A549 (cell line): ENCODE data around the gene NME2. TPM values are rescaled to one million over a fixed set of nuclear protein-coding genes. Genes with fewer than 3 reads are reported as not detected.
A peak's percentile ranks its signal among the peaks of the same experiment; 100 is the strongest.
"Not testable (repeated sequence)": the region's sequence is repeated elsewhere in the genome, so short reads cannot be mapped to it uniquely, and the experiment has no call there.

Source experiments
- ATAC-seq, 2 experiments: fragments of 200-7000 bp in 1 of 2; fragments of >200 bp in 1 of 2; cut with Nextera tagmentation in 1 of 2; cut with Tn5 transposase in 1 of 2; 3 replicates each; pipeline versions ENCODE4 v1.8.0 to v1.9.1; 2018 to 2020; ENCODE audit warnings: mild to moderate bottlenecking in 1 of 2, moderate library complexity in 1 of 2
- CTCF ChIA-PET: fragments of 300-600 bp; sonication (Branson Sonifier 250); formaldehyde crosslinking; extraction: SDS; loops from one replicate; lab custom pipeline; 2021; ENCODE audit warnings: antibody characterized with exemption, inconsistent platforms; lab: Yijun Ruan, JAX
- POLR2A ChIA-PET: fragments of 350-600 bp; formaldehyde crosslinking; extraction: SDS; loops from one replicate; lab custom pipeline; 2021; ENCODE audit warnings: antibody characterized with exemption, inconsistent platforms; lab: Yijun Ruan, JAX
- DNase-seq, 2 experiments: peaks; one replicate each; pipeline versions ENCODE4 v3.0.0 to v3.0.0-alpha.2; 2011 to 2016; ENCODE audit warnings: low read depth in 1 of 2, low spot score in 1 of 2
- FAIRE-seq: peaks from 2 replicates; lab custom pipeline; 2011; peaks lifted over from hg19 to GRCh38; lab: Jason Lieb, UNC
- H3K27ac ChIP-seq, 2 experiments: fragments of >200 bp; sonication (Bioruptor Twin); formaldehyde crosslinking; 3 replicates each; pipeline ENCODE4 v1.5.1; 2016 to 2017
- H3K4me1 ChIP-seq: fragments of >200 bp; sonication (Bioruptor Twin); formaldehyde crosslinking; 3 replicates; pipeline ENCODE4 v1.6.1; 2016
- H3K4me2 ChIP-seq: fragments of >200 bp; sonication (Bioruptor Twin); formaldehyde crosslinking; 3 replicates; pipeline ENCODE4 v1.6.1; 2016
- H3K4me3 ChIP-seq: fragments of >200 bp; sonication (Bioruptor Twin); formaldehyde crosslinking; 3 replicates; pipeline ENCODE4 v1.5.1; 2016
- H3K9me3 ChIP-seq: fragments of >200 bp; sonication (Bioruptor Twin); formaldehyde crosslinking; 3 replicates; pipeline ENCODE4 v1.6.1; 2016
- ATOH8 ChIP-seq: fragments of 250-450 bp; sonication (Bioruptor Pico); IDR thresholded peaks from 2 replicates; pipeline ENCODE4 v1.5.0; 2020; ENCODE audit warnings: low read depth, mild to moderate bottlenecking, moderate library complexity
- BHLHE40 ChIP-seq: IDR thresholded peaks from 2 replicates; pipeline ENCODE4 v1.6.1; 2012; ENCODE audit warnings: low read depth, low read length, inconsistent platforms
- CBX2 ChIP-seq: fragments of 200-600 bp; sonication (generic); IDR thresholded peaks from 2 replicates; pipeline ENCODE4 v1.6.1; 2016; ENCODE audit warnings: low read depth, mild to moderate bottlenecking, borderline replicate concordance
- CBX8 ChIP-seq: fragments of 200-600 bp; sonication (generic); IDR thresholded peaks from 2 replicates; pipeline ENCODE4 v1.6.1; 2016
- CHD4 ChIP-seq: fragments of 200-600 bp; sonication (generic); IDR thresholded peaks from 2 replicates; pipeline ENCODE4 v1.6.1; 2016; ENCODE audit warnings: antibody characterized with exemption, mild to moderate bottlenecking, borderline replicate concordance
- EHF ChIP-seq: fragments of 250-450 bp; sonication (Bioruptor Pico); IDR thresholded peaks from 2 replicates; pipeline ENCODE4 v1.5.0; 2020; ENCODE audit warnings: mild to moderate bottlenecking
- ESRRA ChIP-seq: fragments of 150-350 bp; IDR thresholded peaks from 2 replicates; pipeline ENCODE4 v1.6.1; 2014; ENCODE audit warnings: mild to moderate bottlenecking, low read length, borderline replicate concordance
- FOSL2 ChIP-seq, 2 experiments: fragments of 450-650 bp in 1 of 2; fragments of >200 bp in 1 of 2; sonication (Bioruptor Twin) in 1 of 2; formaldehyde crosslinking; IDR thresholded peaks; 2 replicates each; pipeline versions ENCODE4 v1.5.0 to v1.6.1; 2016 to 2020; ENCODE audit warnings: mild to moderate bottlenecking in 1 of 2, moderate library complexity in 1 of 2
- FOXS1 ChIP-seq: fragments of 250-450 bp; sonication (Bioruptor Pico); IDR thresholded peaks from 2 replicates; pipeline ENCODE4 v1.5.0; 2020; ENCODE audit warnings: mild to moderate bottlenecking, moderate library complexity
- HDAC2 ChIP-seq: fragments of 200-600 bp; sonication (generic); IDR thresholded peaks from 2 replicates; pipeline ENCODE4 v1.6.1; 2016
- HES2 ChIP-seq: fragments of >200 bp; sonication (Bioruptor Twin); formaldehyde crosslinking; IDR thresholded peaks from 2 replicates; pipeline ENCODE4 v1.6.1; 2016
- HOXA7 ChIP-seq: fragments of 250-450 bp; sonication (Bioruptor Pico); IDR thresholded peaks from 2 replicates; pipeline ENCODE4 v1.5.0; 2020; ENCODE audit warnings: mild to moderate bottlenecking, moderate library complexity
- HOXB13 ChIP-seq: fragments of 250-450 bp; sonication (Bioruptor Pico); IDR thresholded peaks from 2 replicates; pipeline ENCODE4 v1.5.0; 2020; ENCODE audit warnings: low read depth, mild to moderate bottlenecking, moderate library complexity
- HOXB5 ChIP-seq: fragments of 250-450 bp; sonication (Bioruptor Pico); IDR thresholded peaks from 2 replicates; pipeline ENCODE4 v1.5.0; 2020; ENCODE audit warnings: mild to moderate bottlenecking, moderate library complexity
- JUNB ChIP-seq: fragments of >200 bp; sonication (Bioruptor Twin); formaldehyde crosslinking; IDR thresholded peaks from 2 replicates; pipeline ENCODE4 v1.6.1; 2016
- KDM5A ChIP-seq: fragments of 200-600 bp; sonication (generic); IDR thresholded peaks from 2 replicates; pipeline ENCODE4 v1.6.1; 2016; ENCODE audit warnings: antibody characterized with exemption, mild to moderate bottlenecking
- MAFK ChIP-seq: fragments of 450-650 bp; IDR thresholded peaks from 2 replicates; pipeline ENCODE4 v1.6.1; 2014; ENCODE audit not compliant: partially characterized antibody
- NPAS2 ChIP-seq: fragments of 250-450 bp; sonication (Bioruptor Pico); IDR thresholded peaks from 2 replicates; pipeline ENCODE4 v1.8.0; 2022; ENCODE audit warnings: mild to moderate bottlenecking, moderate library complexity, borderline replicate concordance
- PHF8 ChIP-seq: fragments of 200-600 bp; sonication (generic); IDR thresholded peaks from 2 replicates; pipeline ENCODE4 v1.6.1; 2016; ENCODE audit warnings: low read depth, mild to moderate bottlenecking, antibody characterized with exemption, moderate library complexity, borderline replicate concordance
- POLR2AphosphoS2 ChIP-seq: conservative IDR thresholded peaks from 2 replicates; pipeline ENCODE4 v1.6.1; 2012; ENCODE audit warnings: low read length, improper control_type of control experiment, inconsistent platforms
- RCOR1 ChIP-seq: fragments of 150-350 bp; IDR thresholded peaks from 2 replicates; pipeline ENCODE4 v1.6.1; 2014; ENCODE audit warnings: antibody characterized with exemption, low read length, low read depth
- RNF2 ChIP-seq: fragments of 200-600 bp; sonication (generic); IDR thresholded peaks from 2 replicates; pipeline ENCODE4 v1.6.1; 2016; ENCODE audit warnings: low read depth, mild to moderate bottlenecking, antibody characterized with exemption, moderate library complexity, borderline replicate concordance
- SREBF2 ChIP-seq: fragments of 450-650 bp; IDR thresholded peaks from 2 replicates; pipeline ENCODE4 v1.6.1; 2014; ENCODE audit warnings: mild to moderate bottlenecking, moderate library complexity
- ZC3H11A ChIP-seq: fragments of 450-650 bp; IDR thresholded peaks from 2 replicates; pipeline ENCODE4 v1.6.1; 2014; ENCODE audit warnings: antibody characterized with exemption, mild to moderate bottlenecking
- ZFP36 ChIP-seq: fragments of 450-650 bp; IDR thresholded peaks from 2 replicates; pipeline ENCODE4 v1.6.1; 2014; ENCODE audit warnings: borderline replicate concordance; ENCODE audit not compliant: partially characterized antibody
- ZNF302 ChIP-seq: fragments of 250-450 bp; sonication (Bioruptor Pico); IDR thresholded peaks from 2 replicates; pipeline ENCODE4 v1.9.0; 2021; ENCODE audit warnings: inconsistent platforms, mild to moderate bottlenecking, moderate library complexity
- WGBS: methylation state at CpG from one replicate; pipeline ENCODE4 v1.1.6; 2017; ENCODE audit errors: missing lambda C conversion rate; 5-methylcytosine and 5-hydroxymethylcytosine counted together
- polyA plus RNA-seq, 4 experiments: library from polyadenylated mRNA; depleted of rRNA in 3 of 4; stranded (reverse); fragments of >200 nt; fragmentation: RNase III in 1 of 4; extraction: RNeasy Plus Mini Kit Qiagen cat#74134 plus additional on column Dnase treatment in 1 of 4; gene quantifications; 2 replicates in 3 of 4; 3 replicates in 1 of 4; pipeline ENCODE4 v1.2.3, GENCODE V29; 2011 to 2017
- TF ChIP-seq, protein P1 (sequence below): fragments of 250-450 bp; sonication (Bioruptor Pico); IDR thresholded peaks from 2 replicates; pipeline ENCODE4 v1.5.0; 2021; ENCODE audit warnings: mild to moderate bottlenecking, moderate library complexity, borderline replicate concordance
- TF ChIP-seq, protein P2 (sequence below): fragments of 150-350 bp; IDR thresholded peaks from 2 replicates; pipeline ENCODE4 v1.6.1; 2014; ENCODE audit warnings: low read depth, mild to moderate bottlenecking, low read length

Gene NME2
- polyA plus RNA-seq, 2 of the 4 experiments (the other 2 are of a cell fraction), result 1,425 to 1,862 TPM

- TF ChIP-seq, protein P1, sequence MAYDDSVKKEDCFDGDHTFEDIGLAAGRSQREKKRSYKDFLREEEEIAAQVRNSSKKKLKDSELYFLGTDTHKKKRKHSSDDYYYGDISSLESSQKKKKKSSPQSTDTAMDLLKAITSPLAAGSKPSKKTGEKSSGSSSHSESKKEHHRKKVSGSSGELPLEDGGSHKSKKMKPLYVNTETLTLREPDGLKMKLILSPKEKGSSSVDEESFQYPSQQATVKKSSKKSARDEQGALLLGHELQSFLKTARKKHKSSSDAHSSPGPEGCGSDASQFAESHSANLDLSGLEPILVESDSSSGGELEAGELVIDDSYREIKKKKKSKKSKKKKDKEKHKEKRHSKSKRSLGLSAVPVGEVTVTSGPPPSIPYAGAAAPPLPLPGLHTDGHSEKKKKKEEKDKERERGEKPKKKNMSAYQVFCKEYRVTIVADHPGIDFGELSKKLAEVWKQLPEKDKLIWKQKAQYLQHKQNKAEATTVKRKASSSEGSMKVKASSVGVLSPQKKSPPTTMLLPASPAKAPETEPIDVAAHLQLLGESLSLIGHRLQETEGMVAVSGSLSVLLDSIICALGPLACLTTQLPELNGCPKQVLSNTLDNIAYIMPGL (CRISPR knock-in tag), result no peak; the same call in 1 of the 2 replicates
- no peak for TF ChIP-seq RCOR1
- no peak for TF ChIP-seq POLR2AphosphoS2
- TF ChIP-seq NPAS2 (CRISPR knock-in tag), result no peak
- TF ChIP-seq PHF8, result no peak
- no peak for TF ChIP-seq ZC3H11A
- 0 out of 2 replicates have a peak, but pooled peaks have one; percentile 9 for TF ChIP-seq FOXS1 (CRISPR knock-in tag)
- no peak for TF ChIP-seq CHD4
- no peak for TF ChIP-seq KDM5A
- TF ChIP-seq HOXA7 (CRISPR knock-in tag), result peak; percentile 42; the same call in 1 of the 2 replicates
Observed at GRCh38 chr17:51121620-51122472, 44.4 kb upstream of the NME2 start (continued).

- CTCF ChIA-PET, result interaction anchor here (0.8 to 12.1 kb wide), 5 partner anchors 9 to 280 kb away, joined by 3 to 119 read pairs (median 4); partner anchors contain the start of gene NME1
Observed at GRCh38 chr17:51122473-51123115, 43.6 kb upstream of the NME2 start.

DNA sequence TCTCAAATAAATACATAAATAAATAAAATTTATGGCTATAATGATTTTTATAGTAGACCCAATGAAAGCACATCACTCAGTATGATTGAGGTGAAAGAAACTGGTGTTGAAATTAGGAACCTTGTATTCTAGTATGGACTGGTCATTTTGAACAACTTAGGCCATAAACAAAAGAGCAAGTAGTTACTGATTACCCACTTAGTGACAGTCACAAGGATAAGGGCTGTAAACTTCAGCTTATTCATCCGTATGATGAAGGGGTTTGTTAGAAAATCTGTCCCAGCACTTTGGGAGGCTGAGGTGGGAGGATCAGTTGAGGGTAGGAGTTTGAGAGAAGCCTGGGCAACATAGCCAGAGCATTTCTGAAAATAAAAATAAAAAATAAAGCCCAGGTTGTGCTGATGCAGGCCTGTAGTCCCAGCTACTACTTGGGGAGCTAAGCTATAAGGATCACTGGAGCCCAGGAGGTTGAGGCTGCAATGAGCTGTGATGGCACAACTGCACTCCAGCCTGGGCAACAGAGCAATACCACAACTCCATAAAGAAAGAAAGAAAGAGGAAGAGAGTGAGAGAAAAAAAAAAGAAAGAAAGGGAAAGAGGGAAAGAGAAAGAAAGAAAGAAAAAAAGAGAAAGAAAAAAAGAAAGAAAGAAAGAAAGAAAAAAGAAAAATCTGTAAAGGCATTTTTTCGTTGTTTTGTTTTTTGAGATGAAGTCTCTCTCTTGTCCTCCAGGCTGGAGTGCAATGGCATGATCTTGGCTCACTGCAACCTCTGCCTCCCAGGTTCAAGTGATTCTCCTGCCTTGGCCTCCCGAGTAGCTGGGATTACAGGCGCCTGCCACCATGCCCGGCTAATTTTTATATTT lies 41.3 kb upstream of the NME2 start:
- peaks cover 33% of the 10 kb centered on the region for H3K4me1 ChIP-seq
- WGBS, result 85% methylated on average over 5 of the region's 5 CpGs
- DNase-seq, result no peak
- CTCF ChIA-PET, result interaction anchor here (0.8 to 12.1 kb wide), 3 partner anchors 11 to 28 kb away, joined by 3 to 119 read pairs (median 3); partner anchors contain the start of gene NME1
- H3K27ac ChIP-seq, result peak overlapping the region; percentile 19 to 69; a peak in 4 of 6 replicates
- no peak for FAIRE-seq
- POLR2A ChIA-PET, result no interaction called here
- H3K9me3 ChIP-seq, result no peaks in the 10 kb centered on the region
- H3K4me2 ChIP-seq, result peak overlapping the region; percentile 51
- ATAC-seq, result no peak
- H3K4me3 ChIP-seq, result no peak overlapping the region
- no peak for TF ChIP-seq RNF2
- no peak for TF ChIP-seq CBX2
- TF ChIP-seq HES2, result no peak
- no peak for TF ChIP-seq ESRRA
- no peak for TF ChIP-seq ZFP36
- no peak for TF ChIP-seq FOXS1 (CRISPR knock-in tag)
- TF ChIP-seq BHLHE40, result no peak
- TF ChIP-seq ZNF302 (CRISPR knock-in tag), result no peak
- no peak for TF ChIP-seq ATOH8 (CRISPR knock-in tag)
- TF ChIP-seq, protein P2, sequence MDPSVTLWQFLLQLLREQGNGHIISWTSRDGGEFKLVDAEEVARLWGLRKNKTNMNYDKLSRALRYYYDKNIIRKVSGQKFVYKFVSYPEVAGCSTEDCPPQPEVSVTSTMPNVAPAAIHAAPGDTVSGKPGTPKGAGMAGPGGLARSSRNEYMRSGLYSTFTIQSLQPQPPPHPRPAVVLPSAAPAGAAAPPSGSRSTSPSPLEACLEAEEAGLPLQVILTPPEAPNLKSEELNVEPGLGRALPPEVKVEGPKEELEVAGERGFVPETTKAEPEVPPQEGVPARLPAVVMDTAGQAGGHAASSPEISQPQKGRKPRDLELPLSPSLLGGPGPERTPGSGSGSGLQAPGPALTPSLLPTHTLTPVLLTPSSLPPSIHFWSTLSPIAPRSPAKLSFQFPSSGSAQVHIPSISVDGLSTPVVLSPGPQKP, result no peak
- TF ChIP-seq JUNB, result no peak
- TF ChIP-seq HOXB13 (CRISPR knock-in tag), result no peak
- TF ChIP-seq SREBF2, result no peak
- no peak for TF ChIP-seq EHF (CRISPR knock-in tag)
- no peak for TF ChIP-seq HOXB5 (CRISPR knock-in tag)
- TF ChIP-seq HOXA7 (CRISPR knock-in tag), result no peak
- no peak for TF ChIP-seq ZC3H11A
- TF ChIP-seq MAFK, result no peak
- TF ChIP-seq CBX8, result no peak

More at GRCh38 chr17:51122473-51123115, 43.6 kb upstream of the NME2 start:
- Histone ChIP-seq H3K27ac (peak overlapping the region; percentile 89 to 92), H3K4me3 (peak overlapping the region; percentile 77), H3K4me2 (peak overlapping the region; percentile 92), H3K4me1 (peaks cover 46% of the 10 kb centered on the region)
- DNase-seq; H3K9me3 ChIP-seq; FAIRE-seq; ATAC-seq; TF ChIP-seq FOSL2 (IDR thresholded peaks at IDR 0.05): not testable (repeated sequence)
- TF ChIP-seq FOSL2 (CRISPR knock-in tag; IDR thresholded peaks at IDR 0.05) (peak; percentile 71), ZC3H11A (0 out of 2 replicates have a peak, but pooled peaks have one; percentile 3), HDAC2 (0 out of 2 replicates have a peak, but pooled peaks have one; percentile 13)
- 59% methylated on average over 10 of the region's 10 CpGs for WGBS
- POLR2A ChIA-PET, result interaction anchor here (0.7 to 4.2 kb wide), 8 partner anchors 8 to 256 kb away, joined by 3 to 41 read pairs (median 6); partner anchors contain the start of genes NME1 and TOB1
